Activated CD4-positive, alpha-beta T cell treated with anti-CD3 and anti-CD28 coated beads for 24 hours (primary cell): ENCODE data around the gene GLCE.

Experiments
- DNase-seq, 2 donors: peaks; one replicate each; pipeline ENCODE4 v3.0.0-alpha.2; 2020; ENCODE audit warnings: low read depth in 2 of 2

Gene GLCE

DNA sequence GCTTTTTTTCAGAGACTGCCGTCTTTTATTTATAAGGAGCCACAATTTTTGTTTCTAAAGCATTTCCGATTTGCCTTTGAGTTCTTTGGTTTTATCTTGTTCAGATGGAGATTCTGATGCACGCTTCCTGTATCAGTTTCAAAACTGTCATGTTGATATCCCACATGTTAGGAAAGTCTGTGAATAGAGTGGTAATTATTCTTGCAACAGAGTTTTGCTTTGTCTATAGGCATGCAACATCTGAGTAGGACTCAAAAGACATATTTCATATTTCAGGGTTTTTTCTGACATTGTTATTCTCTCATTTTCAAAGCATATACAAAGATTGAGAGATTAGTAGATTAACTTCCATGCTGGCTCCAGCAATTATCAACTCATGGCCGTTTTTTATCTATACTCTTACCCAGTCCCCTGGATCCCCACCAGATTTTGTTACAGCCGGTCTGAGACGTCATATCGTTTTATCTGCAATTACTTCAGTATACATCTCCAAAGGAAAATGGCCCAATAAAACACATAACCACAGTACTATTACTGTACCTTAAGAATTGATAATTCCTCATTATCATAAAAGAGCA is 160.6 kb downstream of the GLCE start:
- DNase-seq: no peak
